Ascending aorta (tissue), 2 donors: ENCODE measurements around the gene CALN1. TPM values are rescaled to one million over a fixed set of nuclear protein-coding genes. Genes with fewer than 3 reads are reported as not detected.

Experiments
- DNase-seq, 2 donors: peaks; one replicate each; pipeline ENCODE4 v3.0.0-alpha.2; 2019; ENCODE audit warnings: low spot score in 2 of 2
- H3K27ac ChIP-seq, 2 donors: fragments of 200-600 bp; sonication (generic); one replicate each; pipeline ENCODE4 v1.5.1; 2016 to 2017; ENCODE audit warnings: mild to moderate bottlenecking in 1 of 2
- H3K27me3 ChIP-seq: fragments of 200-600 bp; sonication (generic); one replicate; pipeline ENCODE4 v1.5.1; 2017
- H3K36me3 ChIP-seq, 2 donors: fragments of 200-600 bp; sonication (generic); one replicate each; pipeline ENCODE4 v1.5.1; 2016
- H3K4me1 ChIP-seq, 2 donors: fragments of 200-600 bp; sonication (generic); one replicate each; pipeline ENCODE4 v1.5.1; 2016 to 2017; ENCODE audit warnings: mild to moderate bottlenecking in 1 of 2
- H3K4me3 ChIP-seq, 2 donors: fragments of 200-600 bp; sonication (generic); one replicate each; pipeline ENCODE4 v1.5.1; 2016 to 2017; ENCODE audit warnings: mild to moderate bottlenecking in 1 of 2
- H3K9me3 ChIP-seq, 2 donors: fragments of 200-600 bp; sonication (generic); one replicate each; pipeline ENCODE4 v1.5.1; 2016
- intact Hi-C: fragments of 100-400 bp; cut with DNase I; formaldehyde crosslinking; loops from one replicate; pipeline ENCODE4 v1.15.1; 2023
- total RNA-seq: library from RNA; depleted of rRNA; stranded (reverse); fragments of >200 nt; gene quantifications from one replicate; pipeline ENCODE4 v1.1.0, GENCODE V29; 2016
- TF ChIP-seq, protein P1 (sequence below), 3 experiments: fragments of 200-600 bp in 2 of 3; fragments of 450-650 bp in 1 of 3; sonication (generic) in 2 of 3; IDR thresholded peaks; one replicate each; pipeline ENCODE4 v1.5.1; 2016 to 2019; ENCODE audit warnings: antibody characterized with exemption in 3 of 3, mild to moderate bottlenecking in 1 of 3, moderate library complexity in 1 of 3

Gene CALN1
- total RNA-seq, 1 donor from 2014 or later = 1.2 TPM

DNA sequence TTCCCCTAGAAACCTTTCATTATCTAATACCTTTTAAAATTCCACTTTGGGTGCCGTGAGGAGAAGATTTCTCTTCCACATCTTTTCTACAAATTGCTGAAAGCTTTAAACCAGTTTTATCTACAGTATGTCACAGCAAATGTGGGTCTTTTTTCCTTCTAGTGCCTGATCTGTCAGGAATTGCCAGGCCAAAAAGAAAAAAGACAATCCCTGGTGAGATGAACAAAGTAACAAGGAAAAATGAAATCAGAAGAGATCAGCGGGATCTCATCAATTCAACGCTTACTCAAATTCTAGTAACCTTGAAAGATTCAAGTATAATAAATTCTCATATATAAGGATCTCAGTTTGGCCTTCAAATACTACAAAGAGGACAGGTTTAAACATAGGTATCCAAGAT lies 449.5 kb downstream of the CALN1 start:
- intact Hi-C loops = no loop called here
- Histone ChIP-seq H3K4me1 (no peaks in the 10 kb centered on the region), H3K4me3 (no peak overlapping the region), H3K9me3 (no peaks in the 10 kb centered on the region), H3K36me3 (no peaks in the 10 kb centered on the region), H3K27ac (no peak overlapping the region), H3K27me3 (no peaks in the 10 kb centered on the region)
- DNase-seq = no peak
- TF ChIP-seq, protein P1, sequence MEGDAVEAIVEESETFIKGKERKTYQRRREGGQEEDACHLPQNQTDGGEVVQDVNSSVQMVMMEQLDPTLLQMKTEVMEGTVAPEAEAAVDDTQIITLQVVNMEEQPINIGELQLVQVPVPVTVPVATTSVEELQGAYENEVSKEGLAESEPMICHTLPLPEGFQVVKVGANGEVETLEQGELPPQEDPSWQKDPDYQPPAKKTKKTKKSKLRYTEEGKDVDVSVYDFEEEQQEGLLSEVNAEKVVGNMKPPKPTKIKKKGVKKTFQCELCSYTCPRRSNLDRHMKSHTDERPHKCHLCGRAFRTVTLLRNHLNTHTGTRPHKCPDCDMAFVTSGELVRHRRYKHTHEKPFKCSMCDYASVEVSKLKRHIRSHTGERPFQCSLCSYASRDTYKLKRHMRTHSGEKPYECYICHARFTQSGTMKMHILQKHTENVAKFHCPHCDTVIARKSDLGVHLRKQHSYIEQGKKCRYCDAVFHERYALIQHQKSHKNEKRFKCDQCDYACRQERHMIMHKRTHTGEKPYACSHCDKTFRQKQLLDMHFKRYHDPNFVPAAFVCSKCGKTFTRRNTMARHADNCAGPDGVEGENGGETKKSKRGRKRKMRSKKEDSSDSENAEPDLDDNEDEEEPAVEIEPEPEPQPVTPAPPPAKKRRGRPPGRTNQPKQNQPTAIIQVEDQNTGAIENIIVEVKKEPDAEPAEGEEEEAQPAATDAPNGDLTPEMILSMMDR (IDR thresholded peaks at IDR 0.05) = no peak

DNA sequence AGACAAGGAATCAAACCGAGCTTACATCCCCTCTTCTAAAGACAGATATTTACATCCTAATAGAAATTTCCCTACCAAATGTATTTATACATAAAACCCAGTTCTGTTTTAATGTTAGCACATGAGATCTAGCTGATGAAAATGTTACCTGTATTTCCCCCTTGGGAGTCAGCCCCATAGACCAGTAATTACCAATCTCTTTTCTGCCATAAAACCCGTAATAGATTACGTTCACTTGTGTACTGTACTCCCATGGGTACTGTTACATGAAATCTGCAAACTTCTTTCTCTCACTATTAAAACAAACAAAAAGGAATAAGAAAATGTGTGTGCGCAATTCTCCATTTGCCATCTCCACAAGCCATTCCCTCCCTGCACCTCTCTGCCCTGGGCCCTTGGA lies 450.9 kb downstream of the CALN1 start:
- H3K4me1 ChIP-seq = no peaks in the 10 kb centered on the region
- intact Hi-C loops = no loop called here
- H3K9me3 ChIP-seq = no peaks in the 10 kb centered on the region
- H3K27ac ChIP-seq = no peak overlapping the region
- no peak for DNase-seq
- H3K36me3 ChIP-seq = no peaks in the 10 kb centered on the region
- no peaks in the 10 kb centered on the region for H3K27me3 ChIP-seq
- TF ChIP-seq, protein P1 (IDR thresholded peaks at IDR 0.05) = no peak
- no peak overlapping the region for H3K4me3 ChIP-seq

DNA sequence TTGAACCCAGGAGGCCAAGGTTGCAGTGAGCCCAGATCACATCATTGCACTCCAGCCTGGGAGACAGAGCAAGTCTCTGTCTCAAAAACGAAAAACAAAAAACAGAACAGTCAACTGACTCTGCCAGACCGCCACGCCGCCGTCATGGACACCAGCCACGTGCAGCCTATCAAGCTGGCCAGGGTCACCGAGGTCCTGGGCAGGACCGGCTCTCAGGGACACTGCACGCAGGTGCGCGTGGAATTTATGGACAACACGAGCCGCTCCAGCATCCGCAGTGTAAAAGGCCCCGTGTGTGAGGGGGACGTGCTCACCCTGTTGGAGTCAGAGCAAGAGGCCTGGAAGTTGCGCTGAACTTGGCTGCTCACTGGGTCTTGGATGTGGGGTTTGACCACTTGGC lies 470.0 kb downstream of the CALN1 start:
- intact Hi-C loops = no loop called here
- DNase-seq = no peak
- Histone ChIP-seq H3K4me3 (no peak overlapping the region), H3K4me1 (no peaks in the 10 kb centered on the region), H3K27ac (no peak overlapping the region), H3K9me3 (no peaks in the 10 kb centered on the region), H3K36me3 (no peaks in the 10 kb centered on the region), H3K27me3 (no peaks in the 10 kb centered on the region)
- TF ChIP-seq, protein P1 (IDR thresholded peaks at IDR 0.05) = no peak

DNA sequence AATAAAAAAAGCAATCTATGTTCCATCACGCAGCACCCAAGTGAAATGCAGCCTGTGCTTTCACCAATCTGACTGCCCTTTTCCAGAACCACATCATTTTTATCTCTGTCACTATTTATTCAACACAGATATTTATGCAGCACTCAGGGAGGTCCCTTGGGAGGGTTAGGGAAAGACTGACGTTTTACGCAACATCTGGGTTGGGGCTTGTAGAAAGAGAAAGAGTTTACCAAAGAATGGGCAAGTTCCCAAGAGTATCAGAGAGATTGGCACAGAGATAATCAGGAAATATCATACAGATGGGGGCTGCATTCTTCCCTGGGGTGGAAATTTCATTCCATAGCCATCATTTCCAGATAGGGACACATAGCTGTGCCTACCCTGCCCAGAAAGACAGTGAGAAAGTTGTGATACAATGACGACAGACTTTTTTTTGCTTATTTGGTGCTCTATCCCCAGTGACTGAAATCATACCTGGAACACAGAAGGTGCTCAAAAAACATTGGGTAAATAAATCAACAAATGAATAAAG lies 474.2 kb downstream of the CALN1 start:
- intact Hi-C loops = no loop called here
- TF ChIP-seq, protein P1 (IDR thresholded peaks at IDR 0.05) = no peak
- Histone ChIP-seq H3K27me3 (no peaks in the 10 kb centered on the region), H3K9me3 (no peaks in the 10 kb centered on the region), H3K36me3 (no peaks in the 10 kb centered on the region), H3K4me3 (no peak overlapping the region), H3K4me1 (no peaks in the 10 kb centered on the region), H3K27ac (no peak overlapping the region)
- no peak for DNase-seq

DNA sequence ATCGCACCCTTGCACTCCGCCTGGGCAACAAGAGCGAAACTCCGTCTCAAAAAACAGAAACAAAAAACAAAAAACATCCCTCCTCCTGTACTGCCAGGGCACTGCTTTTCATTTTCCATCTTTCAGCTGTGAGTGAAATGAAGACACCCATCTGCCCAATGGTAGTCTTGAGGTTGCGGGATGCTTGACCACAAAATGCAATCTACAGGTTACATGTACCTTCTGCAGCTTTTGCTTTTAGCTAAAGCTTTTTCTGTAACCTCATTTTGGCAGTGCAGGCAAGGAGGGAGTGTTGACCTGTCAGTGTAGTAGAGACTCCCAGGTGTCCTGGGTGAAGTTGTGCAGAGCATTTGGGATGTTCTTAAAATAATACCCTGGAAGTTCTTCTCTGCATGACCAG lies 476.5 kb downstream of the CALN1 start:
- H3K4me1 ChIP-seq = no peaks in the 10 kb centered on the region
- no peaks in the 10 kb centered on the region for H3K36me3 ChIP-seq
- no peaks in the 10 kb centered on the region for H3K27me3 ChIP-seq
- TF ChIP-seq, protein P1 (IDR thresholded peaks at IDR 0.05) = no peak
- no peak for DNase-seq
- intact Hi-C loops = no loop called here
- H3K27ac ChIP-seq = no peak overlapping the region
- no peak overlapping the region for H3K4me3 ChIP-seq
- H3K9me3 ChIP-seq = no peaks in the 10 kb centered on the region

DNA sequence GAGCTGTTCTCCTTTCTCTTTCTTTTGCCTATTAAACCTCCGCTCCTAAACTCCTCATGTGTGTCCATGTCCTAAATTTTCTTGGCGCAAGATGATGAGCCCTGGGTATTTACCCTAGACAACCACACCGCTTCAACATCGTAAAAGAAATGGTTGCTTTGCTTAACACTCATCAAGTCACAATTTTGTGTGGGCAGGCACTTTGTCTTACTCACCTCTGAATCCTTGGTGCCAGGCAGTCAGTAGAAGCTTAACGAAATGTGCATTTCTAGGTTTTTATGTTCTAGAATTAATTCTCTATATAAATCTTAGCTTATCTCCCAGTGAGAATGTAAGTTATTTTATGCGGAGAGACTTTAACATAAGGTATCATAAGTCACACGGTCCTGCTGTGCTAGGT lies 478.7 kb downstream of the CALN1 start:
- TF ChIP-seq, protein P1 (IDR thresholded peaks at IDR 0.05) = no peak

More for the DNA sequence above, 478.7 kb downstream of the CALN1 start:
- intact Hi-C loops = no loop called here
- Histone ChIP-seq H3K27me3 (no peaks in the 10 kb centered on the region), H3K4me3 (no peak overlapping the region), H3K4me1 (no peaks in the 10 kb centered on the region), H3K36me3 (no peaks in the 10 kb centered on the region), H3K9me3 (no peaks in the 10 kb centered on the region), H3K27ac (no peak overlapping the region)
- DNase-seq = no peak
